ENCODE data around the gene ENOX1. TPM values are rescaled to one million over a fixed set of nuclear protein-coding genes. Genes with fewer than 3 reads are reported as not detected.

ENOX1 gene
- total and polyA plus RNA-seq, 2 donors (not counting 3 experiments of a cell fraction or from before 2014, with no cell fraction given), result 0.17 to 0.97 TPM

DNA sequence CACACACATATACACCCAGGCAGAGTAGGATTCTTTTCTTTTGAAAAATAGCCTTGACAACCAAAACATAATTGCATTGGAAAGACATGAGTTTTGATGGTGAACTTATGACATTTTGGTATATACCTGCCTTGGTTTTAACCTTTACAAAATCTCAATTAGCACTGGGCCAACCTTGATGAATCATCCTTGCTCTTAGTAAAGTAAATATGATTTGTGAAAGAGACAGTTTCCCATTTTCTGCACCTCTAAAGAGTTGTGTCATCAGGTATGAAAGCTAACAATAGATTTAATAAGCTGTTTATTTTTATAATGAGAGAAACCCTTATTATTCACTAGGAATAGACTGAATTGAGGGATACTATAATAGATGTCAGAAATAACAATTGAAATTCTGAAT is 15.7 kb upstream of the ENOX1 start:
- Histone ChIP-seq H3K9me3 (replicated peaks; ENCODE audit: control insufficient read depth, insufficient read depth, low read length) (no peaks in the 10 kb centered on the region), H3K9ac (replicated peaks; ENCODE audit: extremely low read depth, insufficient read depth, low read length) (no peak overlapping the region), H3K36me3 (ENCODE audit: control insufficient read depth in 2 of 2, extremely low read depth in 1 of 2, insufficient read depth in 2 of 2, low read length in 2 of 2) (no peaks in the 10 kb centered on the region), H3K9me1 (replicated peaks; ENCODE audit: control insufficient read depth, extremely low read depth, insufficient read depth, low read length) (no peaks in the 10 kb centered on the region), H3K4me1 (ENCODE audit: control insufficient read depth, extremely low read depth, insufficient read depth, low read length) (peaks cover 7% of the 10 kb centered on the region), H3K27ac (ENCODE audit: insufficient read depth, low read depth, low read length) (no peak overlapping the region), H4K20me1 (replicated peaks; ENCODE audit: control insufficient read depth, extremely low read depth, insufficient read depth, low read length) (no peaks in the 10 kb centered on the region), H3K4me3 (replicated peaks in 1 of 3; ENCODE audit: insufficient read depth in 1 of 3, low read depth in 1 of 3, low read length in 3 of 3) (no peak overlapping the region), H3K27me3 (ENCODE audit: control insufficient read depth in 2 of 2, insufficient read depth in 2 of 2, low read length in 2 of 2) (no peaks in the 10 kb centered on the region), H3K4me2 (ENCODE audit: insufficient read depth, low read length) (no peak overlapping the region), H2AFZ (ENCODE audit: low read depth, low read length) (no peak overlapping the region), H3K79me2 (ENCODE audit: control insufficient read depth, insufficient read depth, low read length) (no peaks in the 10 kb centered on the region)
- no peak for FAIRE-seq
- ChIA-PET POLR2A (no interaction called here), CTCF (interaction anchor here (1.0 to 4.7 kb wide), 4 partner anchors 11 to 1207 kb away, joined by 3 to 168 read pairs (median 4); no protein-coding TSS in a partner anchor)
- intact Hi-C loops (cut with micrococcal nuclease), result loop anchor here (5.0 kb wide), 1 partner anchor 1140 kb away; no protein-coding TSS in a partner anchor
- DNase-seq (ENCODE audit: low read depth, low spot score), result no peak
- BruUV-seq (replicated peaks), result no TSS peak
- no peak for TF ChIP-seq JUN (IDR thresholded peaks at IDR 0.05; ENCODE audit: borderline replicate concordance, insufficient read depth, insufficient read length, low read depth)
- no peak for TF ChIP-seq MAX (IDR thresholded peaks at IDR 0.05; ENCODE audit: insufficient read depth, insufficient read length)
- TF ChIP-seq MYC (IDR thresholded peaks at IDR 0.05; ENCODE audit: low read depth, low read length), result no peak
- TF ChIP-seq FOS (IDR thresholded peaks at IDR 0.05; ENCODE audit: borderline replicate concordance, insufficient read depth, low read length), result no peak
- TF ChIP-seq GATA2 (IDR thresholded peaks at IDR 0.05; ENCODE audit: insufficient read depth, insufficient read length, low read depth, low read length), result no peak
- no peak for TF ChIP-seq POLR2A (IDR thresholded peaks at IDR 0.05; ENCODE audit: low read depth, low read length)
- no peak for TF ChIP-seq EZH2 (IDR thresholded peaks at IDR 0.05; ENCODE audit: borderline replicate concordance, low read depth, low read length, severe bottlenecking)
- dilution Hi-C loops (cut with MboI; ENCODE audit: extremely low pct_ligation_motif_present, low sequenced_read_pairs), result no loop called here

DNA sequence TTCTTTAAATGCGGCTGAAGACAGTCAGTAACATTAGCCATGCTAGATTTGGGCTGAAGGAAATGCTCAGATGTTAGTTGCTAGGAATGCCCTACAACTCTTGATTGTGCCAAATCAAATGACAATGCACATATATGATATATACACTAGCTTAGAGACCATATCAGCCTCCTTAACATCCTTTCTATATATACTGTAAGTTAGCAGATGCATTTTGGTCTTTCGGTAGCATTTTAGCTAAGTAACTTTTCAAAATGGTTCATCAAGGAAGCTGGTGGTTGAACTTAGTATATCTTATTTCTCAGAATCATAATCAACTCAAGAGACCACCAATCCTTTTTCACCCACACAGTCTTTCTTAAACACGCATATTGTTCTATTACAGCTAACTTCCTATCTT is 14.1 kb upstream of the ENOX1 start:
- Histone ChIP-seq H3K79me2 (ENCODE audit: control insufficient read depth, insufficient read depth, low read length) (no peaks in the 10 kb centered on the region), H3K9me3 (replicated peaks; ENCODE audit: control insufficient read depth, insufficient read depth, low read length) (no peaks in the 10 kb centered on the region), H3K27ac (ENCODE audit: insufficient read depth, low read depth, low read length) (no peak overlapping the region), H3K4me2 (ENCODE audit: insufficient read depth, low read length) (no peak overlapping the region), H3K4me3 (replicated peaks in 1 of 3; ENCODE audit: insufficient read depth in 1 of 3, low read depth in 1 of 3, low read length in 3 of 3) (no peak overlapping the region), H4K20me1 (replicated peaks; ENCODE audit: control insufficient read depth, extremely low read depth, insufficient read depth, low read length) (no peaks in the 10 kb centered on the region), H3K9me1 (replicated peaks; ENCODE audit: control insufficient read depth, extremely low read depth, insufficient read depth, low read length) (no peaks in the 10 kb centered on the region), H3K4me1 (ENCODE audit: control insufficient read depth, extremely low read depth, insufficient read depth, low read length) (peaks cover 7% of the 10 kb centered on the region), H2AFZ (ENCODE audit: low read depth, low read length) (no peak overlapping the region), H3K27me3 (ENCODE audit: control insufficient read depth in 2 of 2, insufficient read depth in 2 of 2, low read length in 2 of 2) (no peaks in the 10 kb centered on the region), H3K9ac (replicated peaks; ENCODE audit: extremely low read depth, insufficient read depth, low read length) (no peak overlapping the region), H3K36me3 (ENCODE audit: control insufficient read depth in 2 of 2, extremely low read depth in 1 of 2, insufficient read depth in 2 of 2, low read length in 2 of 2) (no peaks in the 10 kb centered on the region)
- BruUV-seq (replicated peaks), result no TSS peak
- dilution Hi-C loops (cut with MboI; ENCODE audit: extremely low pct_ligation_motif_present, low sequenced_read_pairs) (no loop called here), intact Hi-C loops (cut with micrococcal nuclease) (loop anchor here (5.0 kb wide), 1 partner anchor 1139 kb away; no protein-coding TSS in a partner anchor)
- ChIA-PET CTCF (interaction anchor here (0.9 to 1.4 kb wide), 4 partner anchors 10 to 716 kb away, joined by 3 to 5 read pairs (median 4); no protein-coding TSS in a partner anchor), POLR2A (no interaction called here)
- DNase-seq (ENCODE audit: low read depth, low spot score), result no peak
- TF ChIP-seq MYC (IDR thresholded peaks at IDR 0.05; ENCODE audit: low read depth, low read length), result no peak
- TF ChIP-seq EZH2 (IDR thresholded peaks at IDR 0.05; ENCODE audit: borderline replicate concordance, low read depth, low read length, severe bottlenecking), result no peak
- TF ChIP-seq FOS (IDR thresholded peaks at IDR 0.05; ENCODE audit: borderline replicate concordance, insufficient read depth, low read length), result no peak
- no peak for TF ChIP-seq GATA2 (IDR thresholded peaks at IDR 0.05; ENCODE audit: insufficient read depth, insufficient read length, low read depth, low read length)
- TF ChIP-seq, protein P1, sequence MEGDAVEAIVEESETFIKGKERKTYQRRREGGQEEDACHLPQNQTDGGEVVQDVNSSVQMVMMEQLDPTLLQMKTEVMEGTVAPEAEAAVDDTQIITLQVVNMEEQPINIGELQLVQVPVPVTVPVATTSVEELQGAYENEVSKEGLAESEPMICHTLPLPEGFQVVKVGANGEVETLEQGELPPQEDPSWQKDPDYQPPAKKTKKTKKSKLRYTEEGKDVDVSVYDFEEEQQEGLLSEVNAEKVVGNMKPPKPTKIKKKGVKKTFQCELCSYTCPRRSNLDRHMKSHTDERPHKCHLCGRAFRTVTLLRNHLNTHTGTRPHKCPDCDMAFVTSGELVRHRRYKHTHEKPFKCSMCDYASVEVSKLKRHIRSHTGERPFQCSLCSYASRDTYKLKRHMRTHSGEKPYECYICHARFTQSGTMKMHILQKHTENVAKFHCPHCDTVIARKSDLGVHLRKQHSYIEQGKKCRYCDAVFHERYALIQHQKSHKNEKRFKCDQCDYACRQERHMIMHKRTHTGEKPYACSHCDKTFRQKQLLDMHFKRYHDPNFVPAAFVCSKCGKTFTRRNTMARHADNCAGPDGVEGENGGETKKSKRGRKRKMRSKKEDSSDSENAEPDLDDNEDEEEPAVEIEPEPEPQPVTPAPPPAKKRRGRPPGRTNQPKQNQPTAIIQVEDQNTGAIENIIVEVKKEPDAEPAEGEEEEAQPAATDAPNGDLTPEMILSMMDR (IDR thresholded peaks at IDR 0.05; ENCODE audit: extremely low read depth in 1 of 2, insufficient read depth in 1 of 2, low read depth in 1 of 2, low read length in 2 of 2), result no peak
- TF ChIP-seq POLR2A (IDR thresholded peaks at IDR 0.05; ENCODE audit: low read depth, low read length), result no peak
- no peak for TF ChIP-seq JUN (IDR thresholded peaks at IDR 0.05; ENCODE audit: borderline replicate concordance, insufficient read depth, insufficient read length, low read depth)
- no peak for TF ChIP-seq POLR2AphosphoS5 (IDR thresholded peaks at IDR 0.05; ENCODE audit: insufficient read depth, low read depth, low read length)
- TF ChIP-seq MAX (IDR thresholded peaks at IDR 0.05; ENCODE audit: insufficient read depth, insufficient read length), result no peak
- no peak for FAIRE-seq
